ENCODE results near the gene UBR2.
"Not testable (repeated sequence)": the region's sequence is repeated elsewhere in the genome, so short reads cannot be mapped to it uniquely, and the experiment has no call there.

Gene UBR2

DNA sequence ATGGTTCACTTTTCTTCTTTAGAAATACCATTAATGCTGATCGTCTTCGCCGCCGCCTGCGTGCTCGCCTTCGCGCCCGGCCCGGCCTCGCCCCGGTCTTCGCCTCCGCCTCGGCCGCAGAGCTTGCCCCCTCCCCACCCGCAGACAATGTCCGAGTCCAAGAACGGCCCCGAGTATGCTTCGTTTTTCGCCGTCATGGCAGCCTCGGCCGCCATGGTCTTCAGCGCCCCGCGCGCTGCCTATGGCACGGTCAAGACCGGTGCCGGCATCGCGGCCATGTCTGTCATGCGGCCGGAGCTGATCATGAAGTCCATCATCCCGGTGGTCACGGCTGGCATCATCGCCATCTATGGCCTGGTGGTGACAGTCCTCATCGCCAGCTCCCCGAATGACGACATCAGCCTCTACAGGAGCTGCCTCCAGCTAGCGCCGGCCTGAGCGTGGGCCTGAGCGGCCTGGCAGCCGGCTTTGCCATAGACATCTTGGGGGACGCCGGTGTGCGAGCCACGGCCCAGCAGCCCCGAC lies 163.3 kb downstream of the UBR2 start:
- no peak for DNase-seq (ENCODE audit: low read depth)

DNA sequence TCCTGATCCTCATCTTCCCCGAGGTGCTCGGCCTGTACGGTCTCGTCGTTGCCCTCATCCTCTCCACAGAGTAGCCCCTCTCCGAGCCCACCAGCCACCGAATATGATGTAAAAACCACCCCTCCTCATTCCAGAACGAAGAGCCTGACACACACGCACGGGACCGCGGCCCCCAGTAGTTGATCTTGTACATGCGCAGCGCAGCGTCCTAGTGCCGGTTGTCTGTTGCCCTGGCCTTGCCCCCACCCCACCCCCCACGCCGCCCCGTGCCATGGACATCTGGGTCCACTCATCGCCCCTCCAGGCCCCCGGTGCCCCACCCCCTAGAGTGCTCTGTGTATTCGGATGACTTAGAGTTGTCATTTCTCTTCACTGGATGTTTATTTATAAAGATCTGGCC lies 163.8 kb downstream of the UBR2 start:
- DNase-seq (ENCODE audit: low read depth) = no peak

DNA sequence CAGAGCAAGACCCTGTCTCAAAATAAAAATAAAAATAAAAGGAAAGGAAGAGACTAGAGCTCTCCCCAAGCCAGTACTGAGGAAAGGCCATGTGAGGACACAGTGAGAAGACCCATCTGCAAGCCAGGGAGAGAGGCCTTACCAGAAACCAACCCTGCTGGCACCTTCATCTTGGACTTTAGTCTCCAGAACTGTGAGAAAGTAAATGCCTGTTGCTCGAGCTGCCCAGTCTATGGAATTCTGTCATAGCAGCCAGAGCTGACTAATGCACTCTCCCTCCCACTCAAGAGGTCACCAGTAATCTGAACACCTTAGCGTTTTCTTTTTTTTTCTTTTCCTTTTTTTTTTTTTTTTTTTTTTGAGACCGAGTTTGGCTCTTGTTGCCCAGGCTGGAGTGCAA lies 165.9 kb downstream of the UBR2 start:
- no peak for DNase-seq (ENCODE audit: low read depth)

DNA sequence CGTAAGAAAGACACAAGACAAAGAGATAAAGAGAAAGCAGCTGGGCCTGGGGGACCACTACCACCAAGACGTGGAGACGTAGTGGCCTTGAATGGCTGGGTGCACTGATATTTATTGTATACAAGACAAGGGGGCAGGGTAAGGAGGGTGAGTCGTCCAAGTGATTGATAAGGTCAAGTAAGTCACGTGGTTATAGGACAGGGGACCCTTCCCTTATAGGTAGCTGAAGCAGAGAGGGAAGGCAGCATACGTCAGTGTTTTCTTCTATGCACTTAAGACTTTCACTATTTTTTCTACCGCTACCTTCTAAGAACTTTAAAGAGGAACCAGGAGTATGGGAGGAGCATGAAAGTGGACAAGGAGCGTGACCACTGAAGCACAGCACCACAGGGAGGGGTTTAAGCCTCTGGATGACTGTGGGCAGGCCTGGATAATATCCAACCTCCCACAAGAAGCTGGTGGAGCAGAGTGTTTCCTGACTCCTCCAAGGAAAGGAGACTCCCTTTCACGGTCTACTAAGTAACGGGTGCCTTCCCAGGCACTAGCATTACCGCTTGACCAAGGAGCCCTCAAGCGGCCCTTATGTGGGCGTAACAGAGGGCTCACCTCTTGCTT lies 170.1 kb downstream of the UBR2 start:
- not testable (repeated sequence) for DNase-seq (ENCODE audit: low read depth)

DNA sequence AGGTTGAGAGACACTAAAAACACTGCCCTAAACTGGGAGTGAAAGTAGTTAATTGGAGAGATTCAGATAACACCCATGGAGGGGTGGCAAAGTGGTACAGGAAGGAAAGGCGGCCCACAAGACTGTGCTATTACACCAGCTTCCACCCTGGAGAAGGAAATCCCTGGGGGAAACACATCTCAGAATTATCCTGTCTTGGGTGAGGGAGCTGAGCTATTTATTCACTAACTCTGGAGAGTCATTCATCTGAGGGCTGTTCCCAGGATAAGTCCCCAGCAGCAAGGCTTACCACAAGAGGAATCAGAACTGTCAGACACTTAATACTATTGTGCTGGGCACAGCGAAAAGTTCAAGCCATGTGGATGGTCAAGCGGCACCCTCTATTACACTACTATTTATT lies 172.1 kb downstream of the UBR2 start:
- DNase-seq (ENCODE audit: low read depth) = no peak

DNA sequence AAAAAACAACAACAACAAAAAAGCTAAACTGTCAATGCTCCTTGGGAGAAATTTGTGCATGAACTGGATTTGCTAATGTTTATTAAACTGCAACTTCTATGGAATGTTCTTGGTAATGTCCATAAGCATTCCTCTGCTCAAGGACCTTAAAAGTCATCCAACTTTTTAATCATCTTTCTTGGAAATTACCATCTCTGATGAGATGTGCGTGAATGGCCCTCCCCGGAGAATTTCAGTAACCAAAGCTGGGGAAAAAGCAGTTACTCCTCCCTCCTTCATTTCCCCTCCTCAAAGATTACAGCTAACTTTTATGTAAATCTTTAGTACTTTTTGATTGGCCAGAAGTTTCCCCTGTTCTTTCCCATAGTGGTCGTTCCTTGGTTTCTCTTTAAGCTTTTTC lies 176.9 kb downstream of the UBR2 start:
- DNase-seq (ENCODE audit: low read depth) = no peak

DNA sequence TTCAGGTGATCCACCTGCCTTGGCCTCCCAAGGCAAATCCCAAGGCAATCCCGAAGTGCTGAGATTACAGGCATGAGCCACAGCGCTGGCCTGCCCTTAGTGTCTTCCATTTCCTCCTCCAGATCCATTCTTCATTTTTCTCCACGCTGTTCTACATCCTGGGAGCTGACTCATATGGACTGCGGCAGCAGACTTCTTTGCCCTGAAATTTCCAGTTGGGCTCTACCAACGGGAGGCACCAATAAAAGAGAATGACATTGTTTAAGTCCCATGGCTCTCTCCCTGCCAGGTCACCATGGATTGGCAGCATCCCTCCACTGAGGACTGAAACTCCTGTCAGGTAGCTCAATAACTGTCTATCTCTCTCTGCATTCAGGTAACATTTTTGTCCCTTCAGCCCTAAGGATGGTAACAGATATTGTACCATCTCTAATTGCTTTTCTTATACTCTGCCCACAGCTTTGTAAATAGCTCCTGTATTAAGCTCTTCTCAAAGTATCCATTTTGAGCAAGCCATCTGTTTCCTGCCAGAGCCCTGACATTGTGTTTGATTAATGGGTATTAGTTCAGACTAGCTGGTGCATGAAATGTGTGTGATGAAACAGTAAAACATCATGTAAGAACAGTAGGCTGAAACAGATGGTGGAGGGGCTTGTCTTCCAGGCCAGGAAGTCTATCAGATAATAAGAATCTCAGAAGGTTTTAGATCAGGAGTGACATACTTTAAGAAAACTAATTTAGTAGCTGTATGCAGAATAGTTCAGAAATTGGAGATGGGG lies 178.5 kb downstream of the UBR2 start:
- no peak for DNase-seq (ENCODE audit: low read depth)
